ENCODE results near the gene CCDC167.
"Not testable (repeated sequence)": the region's sequence is repeated elsewhere in the genome, so short reads cannot be mapped to it uniquely, and the experiment has no call there.

Gene CCDC167

DNA sequence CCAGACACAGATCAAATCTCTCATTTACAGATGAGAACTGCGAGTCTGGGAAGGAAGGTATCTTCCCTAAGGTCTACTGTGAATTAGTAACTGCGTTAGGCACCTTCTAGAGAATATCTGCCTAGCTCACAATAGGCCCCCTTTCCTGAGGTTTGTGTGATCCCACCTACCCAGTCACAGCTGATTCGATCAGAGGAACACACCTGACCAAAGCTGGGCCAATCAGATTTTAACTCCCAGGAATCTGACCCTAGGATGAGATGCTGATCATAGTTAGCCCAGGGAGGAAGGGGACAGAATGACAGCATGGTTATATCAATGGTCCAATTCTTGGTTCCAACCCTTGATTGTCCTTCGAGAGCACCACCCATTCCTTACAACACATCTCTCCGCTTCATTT, 7.4 kb upstream of the CCDC167 start:
- DNase-seq, result no peak

DNA sequence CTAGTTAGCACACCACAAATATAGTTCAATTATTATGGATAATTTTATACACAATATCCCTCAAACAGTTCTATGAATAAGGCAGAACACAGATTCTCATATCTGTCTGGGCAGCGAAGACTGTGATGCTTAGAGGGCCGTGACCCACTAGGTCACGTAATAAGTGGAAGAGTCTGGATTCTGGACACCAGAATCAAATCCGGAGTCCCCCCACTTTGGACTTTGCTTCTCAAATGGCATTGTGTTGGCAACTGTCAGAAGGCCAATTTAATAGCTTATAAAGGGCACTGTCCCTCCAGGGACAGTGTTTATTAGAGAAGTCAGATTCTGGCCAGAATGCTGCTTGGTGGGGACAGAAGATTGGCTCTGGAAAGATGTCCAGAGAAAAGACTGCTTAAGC, 6.8 kb upstream of the CCDC167 start:
- DNase-seq, result no peak

DNA sequence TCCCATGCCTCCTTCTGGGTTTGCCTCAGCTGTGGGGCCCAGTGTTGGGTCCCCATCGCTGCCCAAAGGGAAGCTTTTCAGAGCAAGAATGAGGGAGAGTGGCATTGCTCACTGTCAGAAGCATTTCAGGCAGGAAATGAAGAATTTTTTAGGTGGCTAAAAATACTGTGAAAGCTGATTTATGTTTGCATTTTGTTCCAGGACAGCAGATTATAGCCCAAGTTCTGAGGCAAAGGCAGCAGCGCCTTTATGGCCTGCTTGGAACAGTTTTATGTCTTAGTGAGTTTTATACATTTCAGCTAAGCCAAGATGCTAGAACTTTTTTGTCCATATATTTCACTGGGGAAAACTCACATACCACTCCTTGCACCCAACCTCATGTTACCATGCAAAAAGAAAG, 4.3 kb upstream of the CCDC167 start:
- no peak for DNase-seq

DNA sequence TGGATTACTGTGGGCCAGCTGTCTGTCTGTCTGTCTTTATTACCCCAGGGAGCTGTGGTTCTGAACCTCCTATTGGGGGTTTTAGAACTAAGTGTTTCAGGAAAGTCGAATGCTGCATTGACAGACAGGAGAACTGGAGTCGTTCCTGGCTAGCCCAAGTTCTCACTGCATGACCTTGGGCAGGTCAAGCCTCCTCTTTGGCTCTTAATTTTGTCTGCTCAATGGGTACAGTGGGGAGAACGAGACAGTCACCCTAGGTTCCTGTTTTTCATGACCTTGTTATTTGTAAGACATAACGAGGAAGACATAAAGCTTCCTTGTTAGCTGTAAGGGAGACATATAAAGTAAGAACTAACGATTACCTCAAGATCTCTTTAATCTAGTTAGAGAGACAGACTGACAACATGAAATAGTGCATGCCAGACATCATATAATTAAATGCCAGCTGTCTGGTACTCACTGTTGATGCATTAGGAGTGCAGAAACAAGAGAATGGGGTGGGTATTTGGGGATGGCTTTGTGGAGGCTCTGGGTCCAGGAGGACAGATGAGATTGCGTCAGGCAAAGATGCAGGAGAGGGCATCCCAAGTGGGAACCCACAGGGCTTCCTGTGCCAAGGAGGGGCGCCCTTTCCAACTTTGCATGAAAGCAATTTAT, 3.7 kb upstream of the CCDC167 start:
- peak; percentile 30 for DNase-seq

DNA sequence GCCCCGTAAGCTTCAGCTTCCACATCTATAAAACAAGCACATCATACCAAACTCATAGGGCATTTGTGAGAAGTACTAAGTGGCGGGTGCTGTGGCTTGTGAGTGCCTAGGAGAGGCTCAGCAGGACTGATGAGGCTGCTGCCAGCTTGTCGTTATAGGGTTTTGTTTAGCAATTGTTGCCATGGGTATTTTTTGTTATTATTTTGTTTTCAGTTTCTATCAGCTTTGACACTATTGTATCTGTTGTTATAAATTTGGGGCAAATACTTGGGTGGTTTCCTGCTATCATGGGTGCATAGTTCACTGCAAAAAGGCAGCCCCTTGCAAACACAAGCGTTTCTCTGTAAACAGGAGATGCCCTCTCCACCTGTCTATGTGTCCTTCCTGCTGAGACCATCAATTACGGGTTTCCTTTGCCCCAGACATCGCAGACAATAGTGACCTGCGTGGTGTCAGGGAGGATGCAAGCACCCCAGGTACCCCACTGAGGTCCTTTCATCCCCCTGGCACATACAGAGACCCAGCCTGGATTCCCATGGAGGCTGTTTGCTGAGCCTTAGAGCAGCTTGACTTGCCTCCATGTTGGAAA, 3.1 kb upstream of the CCDC167 start:
- DNase-seq, result peak; percentile 89

DNA sequence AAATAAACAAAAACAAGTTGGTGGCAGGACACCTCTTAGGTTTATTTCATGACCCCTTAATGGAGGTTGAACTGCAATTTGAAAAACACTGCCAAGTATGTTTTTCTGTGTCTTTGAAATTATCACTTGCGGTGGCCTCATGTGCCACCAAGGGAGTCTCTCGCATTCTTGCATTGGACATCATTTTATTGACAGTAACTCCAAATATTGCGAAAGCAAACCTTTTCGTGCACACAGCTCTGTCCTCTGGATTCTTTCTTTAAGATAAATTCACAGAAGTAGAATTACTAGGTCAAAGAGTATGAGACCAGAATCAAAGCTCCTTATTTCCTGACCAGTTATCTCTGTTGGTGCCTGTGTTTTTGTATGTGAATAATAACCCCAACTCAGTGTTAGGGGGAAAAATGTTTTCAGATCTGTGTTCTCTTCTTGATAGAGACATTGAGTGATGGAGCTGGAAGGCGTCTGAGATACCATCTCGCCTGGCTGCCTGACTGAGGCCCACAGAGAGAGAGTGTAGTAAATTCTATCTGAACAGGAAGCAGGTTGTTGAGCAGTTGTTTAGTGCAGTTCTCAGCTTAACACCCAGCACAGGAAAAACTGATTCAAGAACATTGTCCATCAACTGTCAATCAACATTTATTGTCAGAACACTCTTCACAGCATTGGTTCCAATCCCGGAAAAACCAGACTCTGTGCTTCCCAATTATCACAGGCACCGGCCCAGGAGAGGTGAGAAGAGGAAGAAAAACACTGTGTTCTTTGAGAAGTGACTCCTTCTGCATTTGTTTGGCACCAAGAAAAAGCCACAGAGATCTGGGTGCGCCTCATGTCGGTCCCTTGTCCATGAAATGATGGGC, 2.2 kb upstream of the CCDC167 start:
- peak; percentile 71 for DNase-seq

DNA sequence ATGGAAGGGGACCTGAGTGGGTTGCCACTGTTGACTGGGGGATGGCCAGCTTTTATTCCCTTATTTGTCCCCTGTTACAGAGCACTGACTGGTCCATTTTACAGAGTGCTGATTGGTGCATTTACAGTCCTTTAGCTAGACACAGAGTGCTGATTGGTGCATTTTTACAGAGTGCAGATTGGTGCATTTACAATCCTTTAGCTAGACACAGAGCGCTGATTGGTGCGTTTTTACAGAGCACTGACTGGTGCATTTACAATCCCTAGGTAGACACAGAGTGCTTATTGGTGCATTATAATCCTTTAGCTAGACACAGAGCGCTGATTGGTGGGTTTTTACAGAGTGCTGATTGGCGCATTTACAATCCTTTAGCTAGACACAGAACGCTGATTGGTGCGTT, 1.2 kb upstream of the CCDC167 start:
- not testable (repeated sequence) for DNase-seq

DNA sequence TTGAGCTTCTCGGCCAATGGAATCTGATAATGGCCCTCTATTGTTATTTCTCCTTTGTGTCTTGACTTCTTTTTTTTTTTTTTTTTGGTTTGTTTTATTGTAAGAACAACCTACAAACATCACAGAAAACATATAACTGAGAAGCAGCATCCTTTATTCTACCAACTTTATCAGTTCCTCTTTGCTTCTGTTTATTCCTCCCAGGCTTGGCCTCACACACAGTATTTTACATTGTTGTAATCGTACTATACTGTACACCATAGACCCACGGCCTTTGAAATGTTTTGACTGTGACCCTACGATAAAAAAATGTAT, 558 bp upstream of the CCDC167 start:
- no peak for DNase-seq

DNA sequence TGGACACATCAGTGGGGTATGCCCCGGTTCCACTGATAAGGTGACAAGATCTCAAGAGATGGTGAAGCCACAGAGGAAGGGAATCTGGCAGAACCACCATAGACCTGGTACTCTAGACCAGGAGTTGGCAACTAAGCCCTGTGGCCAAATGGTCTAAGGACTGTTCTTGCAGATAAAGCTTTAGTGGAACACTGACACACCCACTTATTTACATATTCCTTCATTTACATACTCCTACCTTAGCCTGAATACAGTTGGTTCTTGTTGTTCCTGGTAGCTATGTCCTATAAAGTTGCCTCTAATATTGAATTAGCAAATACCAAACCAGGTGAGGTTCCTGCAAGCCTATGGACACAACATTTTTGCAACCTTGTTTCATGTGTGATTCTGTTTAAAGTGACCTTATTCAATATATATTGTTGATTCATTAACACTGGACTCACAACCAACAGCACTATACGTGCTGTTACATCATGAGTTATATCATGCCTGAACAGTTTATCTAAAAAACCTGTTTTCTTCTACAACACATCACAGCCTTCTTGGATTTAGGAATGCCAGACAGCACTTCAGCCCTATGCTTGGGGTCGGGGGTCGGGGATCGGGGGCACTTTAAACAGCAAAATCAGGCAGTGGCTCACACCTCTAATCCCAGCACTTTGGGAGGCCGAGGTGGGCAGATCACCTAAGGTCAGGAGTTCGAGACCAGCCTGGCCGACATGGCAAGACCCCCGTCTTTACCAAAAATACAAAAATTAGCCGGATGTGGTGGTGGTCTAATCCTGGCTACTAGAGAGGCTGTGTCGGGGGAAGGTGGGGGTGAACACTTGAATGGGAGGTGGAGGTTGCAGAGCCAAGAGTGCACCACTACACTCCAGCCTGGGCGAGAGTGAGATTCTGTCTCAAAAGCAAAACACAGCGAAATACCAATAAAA, 2.5 kb downstream of the CCDC167 start:
- no peak for DNase-seq

DNA sequence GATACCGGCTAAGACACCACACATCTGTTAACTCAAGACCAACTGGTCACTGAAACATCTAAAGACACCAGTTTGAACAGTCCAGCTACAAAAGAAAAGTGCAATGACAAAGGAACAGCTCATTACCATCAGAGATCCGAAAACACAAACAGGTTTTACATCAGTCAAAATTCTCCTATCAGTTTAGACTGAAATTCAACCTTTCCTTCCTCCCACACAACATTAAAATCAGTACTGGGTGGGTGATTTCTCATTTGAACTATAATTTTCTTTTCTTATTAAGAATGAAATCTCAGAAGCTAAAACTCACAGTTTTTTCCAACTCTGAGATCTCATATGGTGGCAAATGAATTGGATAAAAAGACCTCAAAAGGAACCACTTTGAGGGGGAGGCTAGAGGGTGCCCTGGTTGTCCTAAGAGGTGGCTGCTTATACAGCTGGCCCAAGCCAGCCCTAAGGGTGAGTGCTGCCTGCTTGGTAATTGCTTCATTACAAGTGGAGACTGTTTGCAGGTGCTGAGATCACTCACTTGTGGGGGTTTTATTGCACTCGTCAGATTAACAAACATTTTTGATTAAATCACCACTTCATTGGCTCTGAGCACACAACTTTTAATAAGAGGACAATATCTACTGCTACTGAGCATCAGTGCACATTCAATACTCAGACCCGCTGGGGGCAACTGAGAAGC, 4.3 kb downstream of the CCDC167 start:
- DNase-seq, result no peak

DNA sequence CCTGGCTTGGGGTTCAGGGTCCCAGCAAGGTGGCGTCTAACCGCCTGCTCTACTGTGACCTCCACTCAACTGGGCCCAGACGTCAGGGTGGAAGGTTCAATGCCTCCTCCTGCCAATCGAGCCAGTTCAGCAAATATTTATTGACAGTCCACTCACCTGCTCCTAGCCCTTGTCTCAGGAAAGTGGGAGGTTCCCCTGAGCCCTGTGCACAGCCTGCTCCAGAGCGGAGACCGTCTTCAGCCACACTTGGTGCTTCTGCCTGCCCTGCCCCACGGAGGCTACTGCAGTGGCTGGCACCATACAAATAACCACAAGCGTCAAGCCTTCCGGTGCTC, 6.1 kb downstream of the CCDC167 start:
- no peak for DNase-seq

DNA sequence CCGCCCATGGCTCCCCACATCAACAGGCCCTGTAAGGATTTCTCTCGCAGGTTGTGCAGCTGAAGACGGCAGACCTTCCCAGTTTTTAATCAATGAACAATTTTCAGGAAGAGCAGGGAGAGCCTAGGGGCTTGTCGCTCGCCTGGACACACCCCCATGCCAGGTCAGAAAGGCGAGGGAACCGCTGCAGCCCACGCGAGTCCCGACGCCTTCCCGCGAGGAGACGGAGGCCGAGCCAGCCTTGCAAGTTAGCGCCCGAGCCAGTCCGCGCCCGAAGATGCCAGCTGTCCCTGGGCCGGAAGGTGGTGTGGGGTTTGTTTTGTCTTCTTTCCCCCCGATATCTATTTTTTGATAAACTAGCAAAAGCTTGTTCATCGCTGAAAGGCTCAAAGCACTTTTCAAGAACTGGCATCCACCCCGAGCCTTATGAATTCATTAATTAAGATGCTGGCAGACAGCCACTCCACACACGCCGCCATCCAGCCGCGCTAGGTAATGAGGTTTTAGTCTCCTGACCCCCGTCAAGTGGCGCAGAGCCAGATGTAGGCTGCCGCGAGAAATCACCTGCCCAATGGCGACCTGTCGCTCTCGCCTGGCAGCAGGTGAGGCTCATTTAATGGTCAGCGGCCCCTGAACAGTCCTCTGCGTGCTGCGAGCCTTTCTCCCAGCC, 6.6 kb downstream of the CCDC167 start:
- no peak for DNase-seq

DNA sequence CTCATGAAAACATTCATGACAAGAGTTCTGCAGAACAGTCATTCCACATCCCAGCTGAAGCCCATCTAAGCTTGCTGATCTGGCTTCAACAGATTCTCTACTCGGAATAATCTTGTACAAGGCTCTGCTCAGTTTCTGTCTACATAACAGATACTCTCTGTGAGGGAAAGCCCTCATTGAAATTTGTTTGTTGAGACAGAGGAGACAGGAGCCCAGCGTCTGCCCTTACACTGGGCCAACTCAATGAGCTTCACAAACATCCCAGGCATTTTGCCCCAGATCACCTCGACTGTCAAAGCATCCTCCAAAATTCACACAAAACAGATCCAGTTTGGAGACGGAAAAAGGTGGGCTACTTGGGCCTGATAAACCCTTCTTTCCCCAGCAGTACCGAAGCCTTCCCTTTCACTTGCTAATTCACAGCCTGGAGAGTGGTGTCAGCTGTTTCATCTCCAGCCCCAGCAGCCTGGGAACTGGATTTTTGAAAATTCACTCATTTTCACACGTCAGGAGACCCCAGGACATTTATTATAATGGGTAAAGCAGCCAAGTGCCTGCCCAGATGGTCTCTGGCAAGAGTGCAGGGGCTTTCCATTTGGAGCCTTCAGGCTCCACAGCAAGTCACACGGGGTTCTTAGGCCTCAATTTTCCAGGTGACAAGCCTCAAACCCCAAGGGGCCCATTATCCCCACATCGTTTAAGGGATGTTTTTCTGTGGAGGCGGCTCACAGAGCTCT, 7.3 kb downstream of the CCDC167 start:
- no peak for DNase-seq

DNA sequence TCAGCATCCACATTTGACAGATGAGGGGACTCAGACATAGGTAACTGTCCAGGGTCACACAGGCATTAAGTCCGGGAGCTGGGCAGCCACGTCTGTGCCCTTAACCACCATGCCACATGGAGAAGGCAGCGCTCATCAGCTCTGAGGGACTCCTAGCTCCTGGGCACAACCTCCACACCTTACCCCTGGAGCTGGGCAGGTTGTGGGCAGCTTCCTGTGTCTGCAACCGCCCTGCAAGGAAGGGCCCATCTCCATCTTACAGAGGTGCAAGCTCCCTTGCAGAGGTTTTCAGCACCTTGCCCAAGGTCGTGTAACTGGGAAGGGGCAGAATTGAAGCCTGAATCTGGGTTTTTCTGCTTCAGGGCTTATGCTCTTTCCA, 7.9 kb downstream of the CCDC167 start:
- no peak for DNase-seq

DNA sequence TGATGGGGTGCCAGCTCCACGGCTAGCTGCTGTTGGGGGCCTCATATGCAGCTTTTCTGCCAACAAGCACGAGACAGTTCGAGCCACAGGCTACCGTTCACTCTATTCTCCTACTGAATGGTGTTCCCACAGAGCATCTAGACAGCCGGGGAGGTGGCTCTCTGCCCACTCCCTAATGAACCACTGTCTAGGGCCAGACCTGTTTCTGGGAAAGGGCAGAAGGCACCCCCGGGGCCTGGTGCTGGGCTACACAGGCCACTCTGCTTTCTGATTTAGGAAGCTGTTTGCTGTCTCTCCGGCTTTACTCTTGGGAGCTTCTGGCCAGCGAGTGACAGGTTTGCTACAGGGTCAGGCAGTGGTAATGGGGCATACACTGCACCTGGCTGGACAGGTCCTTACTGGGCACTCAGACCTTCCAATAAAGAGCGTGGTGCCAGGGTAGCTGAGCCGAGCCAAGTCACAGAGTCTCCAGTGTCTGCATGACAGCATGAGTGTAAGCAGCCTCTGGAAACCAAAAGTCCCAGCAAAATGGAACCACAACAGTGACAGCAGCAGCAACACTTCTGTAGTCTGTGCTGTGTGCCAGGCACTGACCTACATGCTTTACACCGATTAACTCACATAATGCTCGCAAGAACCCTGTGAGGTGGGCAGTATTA, 8.4 kb downstream of the CCDC167 start:
- DNase-seq, result no peak

DNA sequence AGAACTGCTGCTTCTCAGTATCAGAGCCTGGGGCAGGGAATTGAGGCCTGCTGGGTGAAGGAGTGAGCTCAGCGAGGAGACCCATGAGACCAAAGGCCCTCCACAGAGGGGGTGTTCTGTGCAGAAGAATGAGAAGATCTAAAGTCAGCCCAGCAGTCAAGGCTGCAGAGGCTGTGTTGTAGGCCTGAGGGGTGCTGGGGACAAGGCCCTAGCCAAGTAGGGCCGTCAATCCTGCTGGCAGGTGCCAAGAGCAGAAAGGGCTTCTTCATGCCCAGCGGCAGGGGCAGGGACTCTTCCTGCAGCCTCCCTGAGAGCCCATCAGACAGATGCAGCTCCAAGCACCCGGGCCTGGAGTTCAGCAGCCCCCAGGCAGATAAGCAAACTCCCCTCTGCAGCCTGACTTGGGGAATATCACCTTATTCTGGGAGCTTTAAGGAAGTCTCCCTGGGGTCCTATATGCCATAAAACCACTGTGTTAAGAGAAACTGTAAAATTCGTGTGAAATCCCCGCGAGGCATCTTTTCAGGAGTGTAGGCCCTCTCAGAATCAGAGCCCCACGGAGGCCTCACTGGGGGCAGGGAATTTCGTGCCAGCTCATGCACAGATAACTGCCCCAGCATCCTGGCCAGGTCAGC, 9.0 kb downstream of the CCDC167 start:
- no peak for DNase-seq

DNA sequence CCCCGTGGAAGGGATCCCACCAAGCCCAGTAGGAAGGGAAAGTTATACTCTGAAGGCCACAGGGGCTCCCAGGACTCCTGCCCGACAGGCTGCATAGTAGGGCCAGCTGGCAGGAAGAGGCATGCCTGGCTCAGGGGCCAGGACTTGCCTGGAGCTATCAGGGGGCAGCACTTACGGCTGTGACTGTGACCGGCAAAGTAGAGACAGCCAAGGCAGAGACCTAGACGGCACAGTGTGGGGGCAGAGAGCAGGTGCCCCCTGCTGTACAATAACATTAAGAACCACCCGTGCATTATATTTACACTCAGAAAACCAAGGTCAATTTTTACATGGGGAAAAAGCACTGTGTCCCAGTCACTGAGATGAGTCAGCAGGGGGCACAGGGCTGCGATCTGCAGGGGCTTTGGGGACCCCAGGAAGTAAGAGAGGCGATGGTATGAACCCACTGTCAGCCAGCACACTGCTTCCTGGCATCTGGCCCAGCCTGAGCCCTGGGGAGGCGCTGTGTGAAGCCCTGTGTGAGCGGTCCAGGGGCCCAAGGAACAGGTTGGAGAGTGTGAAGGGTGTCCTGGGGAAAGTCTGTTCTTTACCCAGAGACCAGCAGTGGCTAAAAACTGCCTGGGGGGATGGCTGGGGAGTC, 9.9 kb downstream of the CCDC167 start:
- peak; percentile 41 for DNase-seq

DNA sequence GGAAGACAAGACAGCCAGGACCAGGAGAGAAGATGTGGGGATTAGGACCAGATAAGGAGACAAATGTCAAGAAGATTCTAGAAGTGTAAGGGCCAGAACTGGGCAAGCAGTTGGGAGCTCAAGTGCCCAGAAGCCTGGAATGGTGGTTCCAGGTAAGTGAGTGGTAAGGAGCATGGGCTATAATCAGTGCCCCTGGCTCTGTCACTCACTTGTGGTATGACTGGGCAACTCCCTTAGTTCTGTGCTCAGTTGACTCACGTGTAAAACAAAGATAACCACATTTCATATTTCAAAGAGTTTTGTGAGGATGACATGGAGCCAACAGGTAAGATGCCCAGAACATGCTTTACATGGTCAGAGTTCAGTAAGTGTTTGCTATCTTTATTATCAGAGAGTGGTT, 11.2 kb downstream of the CCDC167 start:
- DNase-seq, result no peak

DNA sequence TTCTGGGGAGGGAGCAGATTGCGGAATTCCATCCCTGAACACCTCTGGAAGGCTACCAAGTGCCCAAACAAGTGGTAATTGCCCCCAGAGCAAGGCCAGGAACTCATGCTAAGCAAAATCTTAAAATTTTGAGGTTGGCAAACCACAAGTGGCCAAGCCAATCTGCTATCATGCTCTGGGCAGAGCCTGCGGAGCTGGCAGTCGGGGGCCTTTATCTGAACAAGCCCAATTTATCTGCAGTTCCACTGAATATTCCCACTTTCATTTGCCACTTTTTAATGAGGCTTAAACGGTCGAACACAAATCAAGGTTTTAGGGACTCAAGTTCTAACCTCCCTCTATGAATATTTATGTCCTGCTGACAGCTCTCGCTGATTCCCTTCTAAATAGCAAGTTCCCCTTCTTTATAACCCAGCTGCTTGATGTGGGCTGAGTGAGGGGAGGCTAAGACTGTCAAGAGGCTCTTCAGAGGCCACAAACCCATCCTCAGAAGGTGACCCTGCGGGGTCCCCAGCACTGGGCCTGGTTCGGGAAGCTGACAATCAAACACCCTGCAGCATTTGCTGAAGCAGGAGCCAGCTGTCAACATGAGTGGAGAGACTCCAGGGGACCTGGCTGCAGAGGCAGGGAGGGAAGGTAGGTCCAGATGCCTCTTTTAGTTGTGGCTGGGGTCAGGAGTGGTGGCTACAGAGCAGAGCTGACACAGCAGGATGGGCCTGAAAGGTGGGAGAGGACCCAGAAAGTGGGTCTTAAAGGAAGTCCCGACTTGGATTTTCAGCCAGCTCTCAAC, 11.9 kb downstream of the CCDC167 start:
- no peak for DNase-seq
